ENCODE results near the gene ATP2A1. TPM values are rescaled to one million over a fixed set of nuclear protein-coding genes. Genes with fewer than 3 reads are reported as not detected.

Gene ATP2A1
- total and polyA plus RNA-seq, 2 of the 8 experiments (the other 6 are each of a cell fraction or from before 2014, with no cell fraction given) = 1.7 to 2.4 TPM

DNA sequence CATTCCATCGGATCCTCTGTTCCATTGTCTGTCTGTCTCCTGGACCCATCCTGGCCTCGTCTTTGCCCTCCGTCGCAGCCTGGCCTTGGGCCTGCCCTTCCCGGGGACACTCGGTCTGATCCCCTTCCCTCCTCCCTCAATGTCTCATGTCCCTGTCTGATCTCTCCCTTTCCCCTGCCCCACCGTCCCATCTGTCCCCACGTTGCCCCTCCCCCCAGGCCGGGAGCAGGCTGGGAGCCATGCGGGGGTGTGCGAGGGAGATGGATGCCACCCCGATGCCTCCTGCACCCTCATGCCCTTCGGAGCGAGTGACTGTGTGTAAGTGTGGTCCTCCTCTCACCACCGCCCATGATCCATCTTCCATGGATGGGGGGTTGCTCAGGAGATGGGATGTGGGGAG is 5.3 kb upstream of the ATP2A1 start (continued):
- TF ChIP-seq CTBP2 (IDR thresholded peaks at IDR 0.05; ENCODE audit: borderline replicate concordance, insufficient read depth, insufficient read length, low read length) (no peak), TAF1 (IDR thresholded peaks at IDR 0.05; ENCODE audit: low read depth, low read length) (no peak), CHD2 (IDR thresholded peaks at IDR 0.05; ENCODE audit: low read length) (no peak), TBP (IDR thresholded peaks at IDR 0.05; ENCODE audit: low read depth, low read length) (no peak), POLR2A (IDR thresholded peaks at IDR 0.05; ENCODE audit: control extremely low read depth in 1 of 2, low read depth in 2 of 2, low read length in 2 of 2) (no peak)

All from H1 (cell line).